PC-9 (cell line): ENCODE results near the gene MLST8. TPM values are rescaled to one million over a fixed set of nuclear protein-coding genes. Genes with fewer than 3 reads are reported as not detected.

ENCODE experiments used
- BruUV-seq: library from RNA; stranded (reverse); fragments of 400-500 nt; replicated peaks from 2 replicates; lab custom pipeline; 2021; lab: Mats Ljungman, UMichigan
- CTCF ChIA-PET: fragments of 300-600 bp; sonication (Branson Sonifier 250); formaldehyde crosslinking; loops from one replicate; lab custom pipeline; 2022; ENCODE audit warnings: antibody characterized with exemption; lab: Charles Lee
- POLR2A ChIA-PET: fragments of 300-600 bp; sonication (Branson Sonifier 250); formaldehyde crosslinking; loops from one replicate; lab custom pipeline; 2022; ENCODE audit warnings: antibody characterized with exemption; ENCODE audit not compliant: unreplicated experiment; lab: Charles Lee
- DNase-seq, 2 experiments: peaks; one replicate each; pipeline versions ENCODE4 v3.0.0 to v3.0.0-alpha.2; 2015 to 2022; ENCODE audit warnings: mixed read lengths in 1 of 2
- H2AFZ ChIP-seq: fragments of 200-600 bp; sonication (generic); 2 replicates; pipeline ENCODE4 v1.8.1; 2017; ENCODE audit warnings: antibody characterized with exemption
- H3F3A ChIP-seq: fragments of 200-600 bp; sonication (generic); 2 replicates; pipeline ENCODE4 v1.8.1; 2017; ENCODE audit warnings: antibody characterized with exemption, mild to moderate bottlenecking, low read depth; ENCODE audit not compliant: insufficient read depth
- H3K27ac ChIP-seq: fragments of 200-600 bp; sonication (generic); 2 replicates; pipeline ENCODE4 v1.6.1; 2016; ENCODE audit warnings: mixed run types
- H3K27me3 ChIP-seq: fragments of 200-600 bp; sonication (generic); 2 replicates; pipeline ENCODE4 v1.6.1; 2016; ENCODE audit warnings: low read depth, mixed run types; ENCODE audit not compliant: insufficient read depth
- H3K36me3 ChIP-seq: fragments of 200-600 bp; sonication (generic); 2 replicates; pipeline ENCODE4 v1.6.1; 2016; ENCODE audit warnings: low read depth, mixed run types
- H3K4me1 ChIP-seq: fragments of 200-600 bp; sonication (generic); replicated peaks from 2 replicates; pipeline ENCODE4 v1.6.1; 2016; ENCODE audit warnings: mixed run types; ENCODE audit not compliant: insufficient read depth
- H3K4me2 ChIP-seq: fragments of 200-600 bp; sonication (generic); 2 replicates; pipeline ENCODE4 v1.6.1; 2017; ENCODE audit warnings: mixed run types
- H3K4me3 ChIP-seq: fragments of 200-600 bp; sonication (generic); 2 replicates; pipeline ENCODE4 v1.6.1; 2016; ENCODE audit warnings: mixed run types
- H3K79me2 ChIP-seq: fragments of 200-600 bp; sonication (generic); 2 replicates; pipeline ENCODE4 v1.6.1; 2017; ENCODE audit warnings: low read depth, mixed run types
- H3K9me2 ChIP-seq: fragments of 200-600 bp; sonication (generic); 2 replicates; pipeline ENCODE4 v1.8.1; 2017; ENCODE audit warnings: mild to moderate bottlenecking; ENCODE audit not compliant: insufficient read depth
- H3K9me3 ChIP-seq: fragments of 200-600 bp; sonication (generic); 2 replicates; pipeline ENCODE4 v1.8.1; 2016; ENCODE audit warnings: low read depth; ENCODE audit not compliant: insufficient read depth
- H4K20me1 ChIP-seq: fragments of 200-600 bp; sonication (generic); 2 replicates; pipeline ENCODE4 v1.8.1; 2017; ENCODE audit not compliant: insufficient read depth
- CTCF ChIP-seq: fragments of 200-600 bp; sonication (generic); conservative IDR thresholded peaks from 2 replicates; pipeline ENCODE4 v1.6.1; 2017; ENCODE audit warnings: mixed run types, antibody characterized with exemption, mild to moderate bottlenecking, moderate library complexity
- EZH2 ChIP-seq: fragments of 200-600 bp; sonication (generic); IDR thresholded peaks from 2 replicates; pipeline ENCODE4 v1.8.0; 2017; ENCODE audit warnings: antibody characterized with exemption, low read depth
- intact Hi-C: fragments of 100-400 bp; cut with micrococcal nuclease; formaldehyde crosslinking; loops from one replicate; pipeline ENCODE4 v1.10.0; 2022; ENCODE audit not compliant: unreplicated experiment
- total RNA-seq: library from RNA; stranded (reverse); gene quantifications from 2 replicates; pipeline ENCODE4 v1.2.3, GENCODE V29; 2021

MLST8 gene
- total RNA-seq, 1 experiment from 2014 or later, result 66.3 TPM

GRCh38 chr16:2228161-2228824, 23.0 kb downstream of the MLST8 start:
- H3K4me2 ChIP-seq, result no peak overlapping the region
- peaks cover 41% of the 10 kb centered on the region for H4K20me1 ChIP-seq
- CTCF ChIA-PET, result interaction anchor here (0.5 to 0.6 kb wide), 2 partner anchors 40 to 86 kb away, joined by 8 to 17 read pairs; no protein-coding TSS in a partner anchor
- no peak overlapping the region for H2AFZ ChIP-seq
- peaks cover 4% of the 10 kb centered on the region; the same call in 1 of the 2 replicates for H3K36me3 ChIP-seq
- no peak for DNase-seq
- peaks cover 51% of the 10 kb centered on the region for H3K79me2 ChIP-seq
- no peak overlapping the region for H3K4me3 ChIP-seq
- intact Hi-C loops, result loop anchor here (10.0 kb wide), 1 partner anchor 677 kb away; no protein-coding TSS in a partner anchor
- no peak overlapping the region for H3K27ac ChIP-seq
- TF ChIP-seq CTCF (no peak), EZH2 (no peak)
- H3K4me1 ChIP-seq, result peaks cover 20% of the 10 kb centered on the region
- POLR2A ChIA-PET, result no interaction called here
- peaks cover 13% of the 10 kb centered on the region; the same call in 1 of the 2 replicates for H3F3A ChIP-seq
- no TSS peak for BruUV-seq
- H3K9me3 ChIP-seq, result no peaks in the 10 kb centered on the region
- H3K27me3 ChIP-seq, result no peaks in the 10 kb centered on the region
- H3K9me2 ChIP-seq, result no peaks in the 10 kb centered on the region

- Histone ChIP-seq H3K27me3 (no peaks in the 10 kb centered on the region), H3K4me2 (no peak overlapping the region), H3K27ac (no peak overlapping the region), H3K79me2 (peaks cover 46% of the 10 kb centered on the region), H3K4me3 (no peak overlapping the region), H3F3A (peaks cover 7% of the 10 kb centered on the region; the same call in 1 of the 2 replicates), H2AFZ (no peak overlapping the region), H3K9me2 (no peaks in the 10 kb centered on the region), H3K36me3 (peaks cover 4% of the 10 kb centered on the region; the same call in 1 of the 2 replicates), H3K9me3 (no peaks in the 10 kb centered on the region), H3K4me1 (peaks cover 20% of the 10 kb centered on the region), H4K20me1 (peaks cover 41% of the 10 kb centered on the region)
- no peak for TF ChIP-seq EZH2
- no TSS peak for BruUV-seq
- no peak for DNase-seq
- ChIA-PET POLR2A (no interaction called here), CTCF (interaction anchor here (0.6 kb wide), 1 partner anchor 41 kb away, joined by 17 read pairs; no protein-coding TSS in a partner anchor)
- intact Hi-C loops, result loop anchor here (10.0 kb wide), 1 partner anchor 676 kb away; no protein-coding TSS in a partner anchor
These were observed 23.8 kb downstream of the MLST8 start for GRCh38 chr16:2229091-2229490.

GRCh38 chr16:2229632-2230250, 24.5 kb downstream of the MLST8 start:
- Histone ChIP-seq H3K27ac (no peak overlapping the region), H3K4me3 (no peak overlapping the region), H3K79me2 (peaks cover 39% of the 10 kb centered on the region), H3K4me2 (no peak overlapping the region), H4K20me1 (peaks cover 44% of the 10 kb centered on the region), H3K27me3 (no peaks in the 10 kb centered on the region), H3K4me1 (peaks cover 18% of the 10 kb centered on the region), H3K36me3 (peaks cover 4% of the 10 kb centered on the region; the same call in 1 of the 2 replicates), H3K9me3 (no peaks in the 10 kb centered on the region), H3K9me2 (no peaks in the 10 kb centered on the region), H3F3A (0 out of 2 replicates have a peak, but pooled peaks cover under 1% of the 10 kb centered on the region), H2AFZ (no peak overlapping the region)
- DNase-seq, result no peak
- CTCF ChIA-PET, result no interaction called here
- no TSS peak for BruUV-seq
- TF ChIP-seq EZH2, result no peak
- POLR2A ChIA-PET, result interaction anchor here (0.5 kb wide), 1 partner anchor 67 kb away, joined by 3 read pairs; no protein-coding TSS in a partner anchor
- intact Hi-C loops, result loop anchor here (10.0 kb wide), 1 partner anchor 675 kb away; no protein-coding TSS in a partner anchor

- Histone ChIP-seq H3K4me2 (no peak overlapping the region), H3K36me3 (peaks cover 4% of the 10 kb centered on the region; the same call in 1 of the 2 replicates), H2AFZ (no peak overlapping the region), H3K27me3 (no peaks in the 10 kb centered on the region), H3K4me1 (peaks cover 12% of the 10 kb centered on the region), H3K27ac (no peak overlapping the region), H4K20me1 (peaks cover 44% of the 10 kb centered on the region), H3K9me3 (no peaks in the 10 kb centered on the region), H3K9me2 (no peaks in the 10 kb centered on the region), H3F3A (0 out of 2 replicates have a peak, but pooled peaks cover 2% of the 10 kb centered on the region), H3K79me2 (peaks cover 33% of the 10 kb centered on the region), H3K4me3 (no peak overlapping the region)
- POLR2A ChIA-PET, result interaction anchor here (0.5 kb wide), 1 partner anchor 68 kb away, joined by 3 read pairs; no protein-coding TSS in a partner anchor
- no peak for DNase-seq
- no TSS peak for BruUV-seq
- intact Hi-C loops, result no loop called here
- TF ChIP-seq EZH2 (no peak), CTCF (no peak)
- CTCF ChIA-PET, result no interaction called here
These were observed 25.1 kb downstream of the MLST8 start for GRCh38 chr16:2230376-2230775.
